Limb (tissue), 2 donors: Measurements from ENCODE around the gene DOCK3.
"Not testable (repeated sequence)": the region's sequence is repeated elsewhere in the genome, so short reads cannot be mapped to it uniquely, and the experiment has no call there.

Experiments
- DNase-seq, 2 donors: peaks; one replicate each; pipeline ENCODE4 v3.0.0-alpha.2; 2016; ENCODE audit errors: extremely low spot score in 2 of 2

The DOCK3 gene

GRCh38 chr3:51384055-51384725, 709.5 kb downstream of the DOCK3 start:
- no peak for DNase-seq

DNA sequence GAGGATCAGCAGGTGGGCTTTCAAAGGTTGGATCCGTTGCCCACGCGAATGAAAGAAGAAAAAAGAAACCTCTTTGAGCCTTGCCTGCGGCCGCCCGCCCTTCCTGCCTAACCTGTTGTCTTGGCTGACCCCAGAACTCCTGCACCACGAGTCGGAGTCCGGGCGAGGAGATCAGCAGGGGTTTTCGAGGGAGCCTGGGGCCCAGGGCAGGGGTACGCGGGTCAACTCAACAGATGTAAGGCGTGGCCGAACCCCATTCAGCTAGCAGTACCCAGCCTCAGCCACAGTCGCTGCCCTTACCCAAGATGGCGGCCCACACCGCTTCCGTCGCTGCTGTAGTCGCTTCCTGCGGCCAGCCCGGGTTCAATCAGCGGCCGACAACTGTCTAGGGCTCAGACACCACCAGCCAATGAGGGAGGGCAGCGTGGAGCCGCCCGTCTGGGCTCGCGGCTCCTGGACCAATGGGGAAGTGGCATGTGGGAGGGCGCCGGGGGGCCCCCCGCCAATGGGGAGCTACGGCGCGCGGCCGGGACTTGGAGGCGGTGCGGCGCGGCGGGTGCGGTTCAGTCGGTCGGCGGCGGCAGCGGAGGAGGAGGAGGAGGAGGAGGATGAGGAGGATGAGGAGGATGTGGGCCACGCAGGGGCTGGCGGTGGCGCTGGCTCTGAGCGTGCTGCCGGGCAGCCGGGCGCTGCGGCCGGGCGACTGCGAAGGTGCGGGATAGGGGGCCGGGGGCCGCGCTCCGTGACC, 710.2 kb downstream of the DOCK3 start, which contains the start of gene MANF:
MANF (plus strand) TSS at position 566 of the 748 bp plus-strand sequence; CDS start at position 618, 52 bp downstream.
- DNase-seq, result peak; percentile 98

- no peak for DNase-seq
These were observed 710.9 kb downstream of the DOCK3 start for GRCh38 chr3:51385621-51386091.

- no peak for DNase-seq
These were observed 711.6 kb downstream of the DOCK3 start for GRCh38 chr3:51386159-51386851.

DNA sequence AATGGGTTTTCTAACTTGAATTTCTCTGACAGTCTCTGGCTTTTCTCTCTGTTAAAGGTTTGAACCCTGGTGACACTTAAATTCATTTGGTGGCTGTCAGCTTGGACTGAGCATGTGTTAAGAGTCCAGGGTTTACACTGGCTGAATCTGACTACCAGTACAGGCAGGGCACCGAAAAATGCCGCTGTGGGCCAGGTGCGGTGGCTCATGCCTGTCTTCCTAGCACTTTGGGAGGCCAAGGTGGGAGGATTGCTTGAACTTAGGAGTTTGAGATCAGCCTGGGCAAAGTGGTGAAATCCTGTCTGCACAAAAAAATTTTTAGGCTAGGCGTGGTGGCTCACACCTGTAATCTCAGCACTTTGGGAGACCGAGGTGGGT, 712.1 kb downstream of the DOCK3 start:
- DNase-seq, result no peak

DNA sequence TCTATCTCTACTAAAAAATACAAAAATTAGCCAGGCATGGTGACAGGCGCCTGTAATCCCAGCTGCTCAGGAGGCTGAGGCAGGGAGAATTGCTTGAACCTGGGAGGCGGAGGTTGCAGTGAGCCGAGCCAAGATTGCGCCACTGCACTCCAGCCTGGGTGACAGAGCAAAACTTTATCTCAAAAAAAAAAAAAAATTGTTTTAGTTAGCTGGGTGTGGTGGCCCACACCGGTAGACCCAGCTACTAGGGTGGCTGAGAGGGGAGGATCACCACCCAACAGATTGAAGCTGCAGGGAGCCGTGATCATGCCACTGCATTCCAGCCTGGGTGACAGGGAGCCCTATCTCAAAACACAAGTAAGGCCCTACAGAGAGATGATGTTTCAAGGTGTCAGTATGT, 712.6 kb downstream of the DOCK3 start:
- not testable (repeated sequence) for DNase-seq

DNA sequence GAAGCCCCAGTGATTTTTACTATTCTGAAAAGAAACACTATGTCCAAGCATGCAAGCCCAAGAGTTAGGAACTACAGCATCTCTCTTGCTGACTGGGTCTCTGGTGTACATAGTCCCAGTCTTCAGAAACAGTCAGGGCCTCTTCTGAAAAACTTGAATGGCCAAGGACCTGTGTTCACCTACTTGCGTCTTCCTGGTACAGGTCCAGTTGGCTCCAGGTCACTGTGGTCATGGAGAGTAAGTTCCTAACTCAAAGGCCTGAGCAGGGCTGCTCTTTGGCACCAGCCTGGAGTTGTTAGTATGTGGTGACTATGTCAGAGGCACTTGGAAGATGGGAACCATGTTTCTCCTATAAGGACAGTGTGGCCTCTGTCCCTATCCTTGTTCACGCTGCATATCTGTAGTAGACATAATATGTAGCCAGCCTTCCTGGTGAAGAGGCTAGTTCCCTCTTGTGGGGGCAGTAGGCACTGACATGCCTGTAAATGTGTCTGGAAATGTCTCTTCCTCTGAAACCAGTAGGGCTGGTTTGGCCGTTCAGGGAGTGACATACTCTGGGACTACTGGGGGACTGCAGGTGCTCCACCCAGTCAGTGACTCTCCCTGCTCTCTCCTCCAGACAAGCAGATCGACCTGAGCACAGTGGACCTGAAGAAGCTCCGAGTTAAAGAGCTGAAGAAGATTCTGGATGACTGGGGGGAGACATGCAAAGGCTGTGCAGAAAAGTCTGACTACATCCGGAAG, 713.7 kb downstream of the DOCK3 start:
- no peak for DNase-seq

- peak in 1 of 2 donors; percentile 60 for DNase-seq
These were observed 714.9 kb downstream of the DOCK3 start for GRCh38 chr3:51389423-51390183.

GRCh38 chr3:51390246-51391074, 715.7 kb downstream of the DOCK3 start:
- DNase-seq, result no peak

GRCh38 chr3:51391075-51391565, 716.4 kb downstream of the DOCK3 start, which contains the start of gene RBM15B:
TSS of gene RBM15B (plus strand) at chr3:51391285. CDS start at chr3:51391400, 115 bp downstream.
- DNase-seq, result peak; percentile 95 to 98

- DNase-seq, result peak in 1 of 2 donors; percentile 73
These were observed 717.0 kb downstream of the DOCK3 start for GRCh38 chr3:51391566-51392354.

DNA sequence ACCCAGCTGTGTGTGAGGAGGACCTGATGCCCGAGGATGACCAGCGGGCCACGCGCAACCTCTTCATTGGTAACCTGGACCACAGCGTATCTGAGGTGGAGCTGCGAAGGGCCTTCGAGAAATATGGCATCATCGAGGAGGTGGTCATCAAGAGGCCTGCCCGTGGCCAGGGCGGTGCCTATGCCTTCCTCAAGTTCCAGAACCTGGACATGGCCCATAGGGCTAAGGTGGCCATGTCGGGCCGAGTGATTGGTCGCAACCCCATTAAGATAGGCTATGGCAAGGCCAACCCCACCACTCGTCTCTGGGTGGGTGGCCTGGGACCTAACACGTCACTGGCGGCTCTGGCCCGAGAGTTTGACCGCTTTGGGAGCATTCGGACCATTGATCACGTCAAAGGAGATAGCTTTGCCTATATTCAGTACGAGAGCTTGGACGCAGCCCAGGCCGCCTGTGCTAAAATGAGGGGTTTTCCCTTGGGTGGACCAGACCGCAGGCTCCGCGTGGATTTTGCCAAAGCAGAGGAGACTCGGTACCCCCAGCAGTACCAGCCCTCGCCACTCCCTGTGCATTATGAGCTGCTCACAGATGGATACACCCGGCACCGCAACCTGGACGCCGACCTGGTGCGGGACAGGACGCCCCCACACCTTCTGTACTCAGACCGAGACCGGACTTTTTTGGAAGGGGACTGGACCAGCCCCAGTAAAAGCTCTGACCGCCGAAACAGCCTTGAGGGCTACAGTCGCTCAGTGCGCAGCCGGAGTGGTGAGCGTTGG, 717.8 kb downstream of the DOCK3 start:
- DNase-seq, result no peak

GRCh38 chr3:51393134-51393495, 718.4 kb downstream of the DOCK3 start:
- no peak for DNase-seq

DNA sequence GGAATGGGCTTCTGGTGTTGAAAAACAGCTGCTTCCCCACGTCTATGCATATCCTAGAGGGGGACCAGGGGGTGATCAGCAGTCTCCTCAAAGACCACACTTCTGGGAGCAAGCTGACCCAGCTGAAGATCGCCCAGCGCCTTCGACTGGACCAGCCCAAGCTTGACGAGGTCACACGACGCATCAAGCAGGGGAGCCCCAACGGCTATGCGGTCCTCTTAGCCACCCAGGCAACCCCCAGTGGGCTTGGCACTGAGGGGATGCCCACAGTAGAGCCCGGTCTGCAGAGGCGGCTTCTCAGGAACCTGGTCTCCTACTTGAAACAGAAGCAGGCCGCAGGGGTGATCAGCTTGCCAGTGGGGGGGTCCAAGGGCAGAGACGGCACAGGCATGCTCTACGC, 718.8 kb downstream of the DOCK3 start:
- no peak for DNase-seq

DNA sequence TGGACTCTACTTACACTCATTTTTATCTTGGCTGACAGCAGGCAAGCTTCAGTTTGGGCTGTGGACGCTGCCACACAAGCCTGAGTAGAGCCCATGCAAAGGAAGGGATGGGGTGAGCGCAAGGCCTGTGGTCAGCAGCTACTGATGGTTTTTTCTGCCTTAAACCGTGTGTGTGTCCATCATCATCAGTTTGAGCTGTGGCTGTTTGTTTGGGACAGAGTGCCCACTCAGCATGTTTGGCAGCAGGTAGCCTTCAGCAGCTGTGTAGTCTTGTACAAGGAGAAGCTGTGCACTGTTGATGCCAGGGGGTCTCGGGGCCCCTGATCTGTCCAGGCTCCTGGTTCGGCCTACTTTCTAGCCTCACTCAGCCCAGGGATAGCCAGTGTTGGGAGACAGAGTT, 719.8 kb downstream of the DOCK3 start:
- no peak for DNase-seq

DNA sequence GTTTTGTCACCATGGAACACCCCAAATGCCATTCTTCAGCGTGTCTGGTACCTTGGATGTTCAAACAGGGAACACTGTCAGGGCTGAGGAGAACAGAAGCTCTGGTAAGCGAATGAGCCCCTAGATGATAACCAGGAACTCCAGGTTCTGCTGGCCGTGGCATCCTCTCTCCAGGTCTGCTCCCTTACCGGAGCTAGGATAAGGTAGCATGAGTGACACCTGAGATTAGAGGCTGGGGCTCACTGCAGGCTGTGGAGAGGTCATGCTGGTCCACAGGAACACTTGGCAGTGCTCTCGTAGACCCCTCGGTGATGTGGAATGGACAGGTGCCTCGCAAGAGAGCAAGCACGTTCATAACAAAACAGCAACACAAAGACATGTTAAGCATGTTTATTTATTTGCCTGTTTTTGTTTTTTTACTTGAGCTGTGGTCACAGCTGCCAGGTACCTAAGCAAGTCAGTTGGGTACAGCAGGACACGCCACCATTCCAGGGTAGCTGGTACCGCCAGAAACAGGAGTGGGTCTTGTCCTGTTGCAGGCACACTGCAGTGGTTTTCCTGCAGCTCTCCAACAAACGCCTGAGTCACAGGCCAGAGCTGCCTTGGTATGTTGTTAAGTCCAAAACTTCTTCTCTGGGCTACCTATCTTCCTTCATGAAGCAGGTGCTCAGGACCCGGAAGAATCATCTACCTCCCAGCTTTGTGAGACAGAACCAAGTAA, 720.9 kb downstream of the DOCK3 start:
- no peak for DNase-seq

GRCh38 chr3:51396401-51396800, 721.7 kb downstream of the DOCK3 start:
- DNase-seq, result no peak
